ENCODE data around the gene TNFAIP2.

DNA sequence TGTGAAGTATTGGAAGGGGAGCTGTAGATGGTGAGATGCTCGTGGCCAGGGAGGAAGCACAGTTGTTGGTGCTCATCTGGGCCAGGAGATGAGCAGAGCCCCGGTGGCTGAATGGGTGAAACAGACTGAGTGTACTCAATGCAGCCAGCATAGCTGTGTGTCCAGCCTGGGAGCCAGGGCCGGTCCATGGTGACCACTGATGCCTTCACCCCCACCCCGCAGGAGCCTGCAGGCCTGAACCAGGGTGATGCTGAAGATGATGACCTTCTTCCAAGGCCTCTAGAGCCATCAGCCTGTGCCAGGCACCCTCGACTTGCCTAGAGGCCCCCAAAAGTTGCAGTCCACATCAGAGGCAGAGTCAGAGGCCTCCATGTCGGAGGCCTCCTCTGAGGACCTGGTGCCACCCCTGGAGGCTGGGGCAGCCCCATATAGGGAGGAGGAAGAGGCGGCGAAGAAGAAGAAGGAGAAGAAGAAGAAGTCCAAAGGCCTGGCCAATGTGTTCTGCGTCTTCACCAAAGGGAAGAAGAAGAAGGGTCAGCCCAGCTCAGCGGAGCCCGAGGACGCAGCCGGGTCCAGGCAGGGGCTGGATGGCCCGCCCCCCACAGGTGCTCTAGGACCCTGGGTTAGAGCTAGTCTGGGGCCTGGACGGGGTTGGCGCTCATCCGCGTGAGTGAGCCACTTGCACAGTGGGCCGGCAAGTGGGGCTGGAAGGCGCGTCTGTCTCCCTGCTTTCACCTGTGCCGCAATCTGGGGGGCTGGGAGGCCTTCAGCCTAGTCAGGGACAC, 3.0 kb downstream of the TNFAIP2 start:
- TF ChIP-seq, protein P1, sequence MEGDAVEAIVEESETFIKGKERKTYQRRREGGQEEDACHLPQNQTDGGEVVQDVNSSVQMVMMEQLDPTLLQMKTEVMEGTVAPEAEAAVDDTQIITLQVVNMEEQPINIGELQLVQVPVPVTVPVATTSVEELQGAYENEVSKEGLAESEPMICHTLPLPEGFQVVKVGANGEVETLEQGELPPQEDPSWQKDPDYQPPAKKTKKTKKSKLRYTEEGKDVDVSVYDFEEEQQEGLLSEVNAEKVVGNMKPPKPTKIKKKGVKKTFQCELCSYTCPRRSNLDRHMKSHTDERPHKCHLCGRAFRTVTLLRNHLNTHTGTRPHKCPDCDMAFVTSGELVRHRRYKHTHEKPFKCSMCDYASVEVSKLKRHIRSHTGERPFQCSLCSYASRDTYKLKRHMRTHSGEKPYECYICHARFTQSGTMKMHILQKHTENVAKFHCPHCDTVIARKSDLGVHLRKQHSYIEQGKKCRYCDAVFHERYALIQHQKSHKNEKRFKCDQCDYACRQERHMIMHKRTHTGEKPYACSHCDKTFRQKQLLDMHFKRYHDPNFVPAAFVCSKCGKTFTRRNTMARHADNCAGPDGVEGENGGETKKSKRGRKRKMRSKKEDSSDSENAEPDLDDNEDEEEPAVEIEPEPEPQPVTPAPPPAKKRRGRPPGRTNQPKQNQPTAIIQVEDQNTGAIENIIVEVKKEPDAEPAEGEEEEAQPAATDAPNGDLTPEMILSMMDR (IDR thresholded peaks at IDR 0.05) = no peak
- TF ChIP-seq EP300 (IDR thresholded peaks at IDR 0.05; ENCODE audit: low read depth) (no peak), POLR2A (IDR thresholded peaks at IDR 0.05) (no peak), POLR2AphosphoS5 (IDR thresholded peaks at IDR 0.05) (no peak)

All from transverse colon (tissue), 4 donors.